ENCODE measurements around the gene FBXL5. TPM values are rescaled to one million over a fixed set of nuclear protein-coding genes. Genes with fewer than 3 reads are reported as not detected.
"Not testable (repeated sequence)": the region's sequence is repeated elsewhere in the genome, so short reads cannot be mapped to it uniquely, and the experiment has no call there.

FBXL5 gene
- total RNA-seq, 1 donor from 2014 or later, result 206 TPM

GRCh38 chr4:15651676-15652075 lies 3.5 kb downstream of the FBXL5 start:
- peak; percentile 16 for DNase-seq

GRCh38 chr4:15649914-15650545 lies 5.1 kb downstream of the FBXL5 start:
- peak; percentile 48 for DNase-seq

- no peak for DNase-seq
These were observed 6.6 kb downstream of the FBXL5 start for GRCh38 chr4:15648600-15648999.

- no peak for DNase-seq
These were observed 16.7 kb downstream of the FBXL5 start for GRCh38 chr4:15638418-15638817.

GRCh38 chr4:15636818-15637217 lies 18.3 kb downstream of the FBXL5 start:
- peak; percentile 9 for DNase-seq

GRCh38 chr4:15617407-15617806 lies 37.8 kb downstream of the FBXL5 start:
- DNase-seq, result not testable (repeated sequence)

- not testable (repeated sequence) for DNase-seq
These were observed 40.3 kb downstream of the FBXL5 start for GRCh38 chr4:15614891-15615290.

GRCh38 chr4:15612136-15612535 lies 43.0 kb downstream of the FBXL5 start:
- no peak for DNase-seq

GRCh38 chr4:15610855-15611254 lies 44.3 kb downstream of the FBXL5 start:
- DNase-seq, result no peak

- DNase-seq, result no peak
These were observed 49.6 kb downstream of the FBXL5 start for GRCh38 chr4:15605537-15605936.

- DNase-seq, result no peak
These were observed 53.3 kb downstream of the FBXL5 start for GRCh38 chr4:15601862-15602261.

GRCh38 chr4:15600176-15600575 lies 55.0 kb downstream of the FBXL5 start:
- DNase-seq, result no peak

GRCh38 chr4:15598644-15599043 lies 56.5 kb downstream of the FBXL5 start:
- no peak for DNase-seq

- DNase-seq, result no peak
These were observed 62.4 kb downstream of the FBXL5 start for GRCh38 chr4:15592799-15593198.

- no peak for DNase-seq
These were observed 67.5 kb downstream of the FBXL5 start for GRCh38 chr4:15587649-15588048.

- no peak for DNase-seq
These were observed 69.1 kb downstream of the FBXL5 start for GRCh38 chr4:15586066-15586465.

- DNase-seq, result peak; percentile 8
These were observed 69.8 kb downstream of the FBXL5 start for GRCh38 chr4:15585331-15585730.

GRCh38 chr4:15584785-15585184 lies 70.4 kb downstream of the FBXL5 start:
- no peak for DNase-seq

GRCh38 chr4:15577508-15577907 lies 77.6 kb downstream of the FBXL5 start:
- DNase-seq, result no peak

- DNase-seq, result no peak
These were observed 79.2 kb downstream of the FBXL5 start for GRCh38 chr4:15575966-15576365.

GRCh38 chr4:15569746-15570145 lies 85.4 kb downstream of the FBXL5 start:
- no peak for DNase-seq

GRCh38 chr4:15568821-15569220 lies 86.3 kb downstream of the FBXL5 start:
- peak; percentile 7 for DNase-seq

- DNase-seq, result no peak
These were observed 91.3 kb downstream of the FBXL5 start for GRCh38 chr4:15563871-15564270.

- no peak for DNase-seq
These were observed 92.5 kb downstream of the FBXL5 start for GRCh38 chr4:15562623-15563022.

- no peak for DNase-seq
These were observed 93.0 kb downstream of the FBXL5 start for GRCh38 chr4:15562114-15562513.
